K562 (cell line): ENCODE data around the gene CLCN1. TPM values are rescaled to one million over a fixed set of nuclear protein-coding genes. Genes with fewer than 3 reads are reported as not detected.

Experiments used
- ARID2 ChIP-seq: fragments of 450-650 bp; IDR thresholded peaks from 2 replicates; pipeline ENCODE4 v1.6.1; 2017; ENCODE audit warnings: antibody characterized with exemption, mild to moderate bottlenecking
- CHD2 ChIP-seq: IDR thresholded peaks from 2 replicates; pipeline ENCODE4 v1.6.1; 2011; ENCODE audit warnings: low read depth, low read length
- EP300 ChIP-seq: IDR thresholded peaks from 2 replicates; pipeline ENCODE4 v1.6.1; 2012; ENCODE audit warnings: low read length, improper control_type of control experiment
- FOXJ3 ChIP-seq: sonication (generic); formaldehyde crosslinking; IDR thresholded peaks from 2 replicates; pipeline ENCODE4 v1.4.0; 2020; ENCODE audit warnings: mild to moderate bottlenecking, missing genetic modification reagents
- POLR2A ChIP-seq: fragments of 450-650 bp; conservative IDR thresholded peaks from 2 replicates; pipeline ENCODE4 v1.6.1; 2016
- STAT5A ChIP-seq: IDR thresholded peaks from 2 replicates; pipeline ENCODE4 v1.6.1; 2012; ENCODE audit warnings: low read length, inconsistent platforms, borderline replicate concordance
- ZNF263 ChIP-seq: sonication (generic); formaldehyde crosslinking; IDR thresholded peaks from 2 replicates; pipeline ENCODE4 v1.8.0; 2022; ENCODE audit warnings: mild to moderate bottlenecking, missing genetic modification reagents, borderline replicate concordance
- ZNF445 ChIP-seq: fragments of 250-450 bp; sonication (Bioruptor Pico); IDR thresholded peaks from 2 replicates; pipeline ENCODE4 v1.4.0; 2020; ENCODE audit warnings: low read depth, mild to moderate bottlenecking, moderate library complexity
- polyA plus RNA-seq, 8 experiments: library from polyadenylated mRNA; depleted of rRNA in 4 of 8; stranded (reverse) in 5 of 8; unstranded in 3 of 8; fragments of >200 nt; fragmentation: Nextera tagmentation in 2 of 8; fragmentation: Illumina TruSeq in 1 of 8; extraction: Ambion mirVana in 2 of 8; extraction: Trizol in 1 of 8; gene quantifications; 2 replicates each; pipeline versions ENCODE4 v1.2.1 to v1.2.3, GENCODE V29; 2011 to 2014; ENCODE audit warnings: inconsistent platforms in 1 of 8, missing spikeins in 1 of 8
- total RNA-seq, 7 experiments: library from RNA; depleted of rRNA in 6 of 7; stranded (reverse); fragments of >200 nt in 6 of 7; fragmentation: Illumina TruSeq in 2 of 7; extraction: Trizol in 2 of 7; gene quantifications; 2 replicates each; pipeline versions ENCODE4 v1.2.1 to v1.2.3, GENCODE V29; 2011 to 2021; ENCODE audit warnings: low replicate concordance in 1 of 7
- TF ChIP-seq, protein P1 (sequence below), 2 experiments: fragments of 450-650 bp; IDR thresholded peaks; 2 replicates each; pipeline ENCODE4 v1.6.1; 2016; ENCODE audit warnings: mild to moderate bottlenecking in 2 of 2, borderline replicate concordance in 1 of 2, low read depth in 1 of 2, moderate library complexity in 1 of 2
- TF ChIP-seq, protein P2 (sequence below), 2 experiments: fragments of 150-350 bp in 1 of 2; IDR thresholded peaks; 2 replicates each; pipeline ENCODE4 v1.6.1; 2012 to 2016; ENCODE audit warnings: low read depth in 2 of 2, low read length in 2 of 2, mild to moderate bottlenecking in 1 of 2, moderate library complexity in 1 of 2
- TF ChIP-seq, protein P3 (sequence below): sonication (generic); formaldehyde crosslinking; IDR thresholded peaks from 2 replicates; pipeline ENCODE4 v1.8.0; 2023; ENCODE audit warnings: mild to moderate bottlenecking, missing genetic modification reagents
- TF ChIP-seq, protein P4 (sequence below), 3 experiments: IDR thresholded peaks in 2 of 3; conservative IDR thresholded peaks in 1 of 3; 2 replicates each; pipeline ENCODE4 v1.5.1; 2011 to 2012; ENCODE audit warnings: low read length in 3 of 3, mild to moderate bottlenecking in 3 of 3, control low read depth in 2 of 3, improper control_type of control experiment in 1 of 3, inconsistent platforms in 1 of 3, low read depth in 1 of 3, mixed read lengths in 1 of 3, moderate library complexity in 1 of 3; ENCODE audit not compliant: insufficient read depth in 2 of 3

Gene CLCN1
- total and polyA plus RNA-seq, 9 of the 15 experiments (the other 6 are each of a cell fraction or from before 2014, with no cell fraction given): 0.01 to 0.11 (median 0.04) TPM; not detected in 4

DNA sequence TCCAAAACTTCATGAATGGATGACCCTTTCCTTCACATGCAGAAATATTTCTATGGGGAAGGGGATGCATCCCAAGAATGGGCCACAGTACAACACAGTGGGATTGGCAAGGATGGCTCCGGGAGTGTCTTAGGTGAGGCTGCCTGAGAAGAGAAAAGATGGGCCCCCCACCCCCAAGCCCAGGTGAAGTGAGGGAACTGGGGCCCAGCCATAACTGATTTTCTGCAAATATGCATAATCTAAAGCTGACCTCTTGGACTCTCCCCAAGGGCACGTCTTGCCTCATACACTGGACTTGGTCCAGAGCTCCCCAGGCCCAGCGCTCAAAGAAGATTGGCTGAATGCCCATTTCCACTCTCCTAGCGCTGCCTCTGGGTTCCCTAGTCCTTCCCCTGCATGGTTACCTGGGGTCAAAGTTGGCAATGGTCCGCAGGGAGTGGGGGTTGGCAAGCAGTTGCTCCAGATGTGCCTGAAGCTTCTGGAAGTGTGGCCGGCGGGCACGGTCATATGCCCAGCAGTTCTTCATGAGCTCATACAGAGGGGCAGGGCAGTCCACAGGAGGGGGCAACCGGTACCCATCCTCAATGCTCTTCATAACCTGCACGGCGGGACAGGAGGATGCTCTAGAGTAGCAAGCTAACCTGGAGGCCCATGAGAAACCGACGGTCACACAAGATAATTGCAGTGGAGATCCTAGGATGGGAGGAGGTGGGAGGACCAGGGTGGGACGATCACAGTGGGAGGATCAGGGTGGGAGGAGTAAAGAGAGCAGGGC, 77.5 kb downstream of the CLCN1 start (continued):
- TF ChIP-seq, protein P1, sequence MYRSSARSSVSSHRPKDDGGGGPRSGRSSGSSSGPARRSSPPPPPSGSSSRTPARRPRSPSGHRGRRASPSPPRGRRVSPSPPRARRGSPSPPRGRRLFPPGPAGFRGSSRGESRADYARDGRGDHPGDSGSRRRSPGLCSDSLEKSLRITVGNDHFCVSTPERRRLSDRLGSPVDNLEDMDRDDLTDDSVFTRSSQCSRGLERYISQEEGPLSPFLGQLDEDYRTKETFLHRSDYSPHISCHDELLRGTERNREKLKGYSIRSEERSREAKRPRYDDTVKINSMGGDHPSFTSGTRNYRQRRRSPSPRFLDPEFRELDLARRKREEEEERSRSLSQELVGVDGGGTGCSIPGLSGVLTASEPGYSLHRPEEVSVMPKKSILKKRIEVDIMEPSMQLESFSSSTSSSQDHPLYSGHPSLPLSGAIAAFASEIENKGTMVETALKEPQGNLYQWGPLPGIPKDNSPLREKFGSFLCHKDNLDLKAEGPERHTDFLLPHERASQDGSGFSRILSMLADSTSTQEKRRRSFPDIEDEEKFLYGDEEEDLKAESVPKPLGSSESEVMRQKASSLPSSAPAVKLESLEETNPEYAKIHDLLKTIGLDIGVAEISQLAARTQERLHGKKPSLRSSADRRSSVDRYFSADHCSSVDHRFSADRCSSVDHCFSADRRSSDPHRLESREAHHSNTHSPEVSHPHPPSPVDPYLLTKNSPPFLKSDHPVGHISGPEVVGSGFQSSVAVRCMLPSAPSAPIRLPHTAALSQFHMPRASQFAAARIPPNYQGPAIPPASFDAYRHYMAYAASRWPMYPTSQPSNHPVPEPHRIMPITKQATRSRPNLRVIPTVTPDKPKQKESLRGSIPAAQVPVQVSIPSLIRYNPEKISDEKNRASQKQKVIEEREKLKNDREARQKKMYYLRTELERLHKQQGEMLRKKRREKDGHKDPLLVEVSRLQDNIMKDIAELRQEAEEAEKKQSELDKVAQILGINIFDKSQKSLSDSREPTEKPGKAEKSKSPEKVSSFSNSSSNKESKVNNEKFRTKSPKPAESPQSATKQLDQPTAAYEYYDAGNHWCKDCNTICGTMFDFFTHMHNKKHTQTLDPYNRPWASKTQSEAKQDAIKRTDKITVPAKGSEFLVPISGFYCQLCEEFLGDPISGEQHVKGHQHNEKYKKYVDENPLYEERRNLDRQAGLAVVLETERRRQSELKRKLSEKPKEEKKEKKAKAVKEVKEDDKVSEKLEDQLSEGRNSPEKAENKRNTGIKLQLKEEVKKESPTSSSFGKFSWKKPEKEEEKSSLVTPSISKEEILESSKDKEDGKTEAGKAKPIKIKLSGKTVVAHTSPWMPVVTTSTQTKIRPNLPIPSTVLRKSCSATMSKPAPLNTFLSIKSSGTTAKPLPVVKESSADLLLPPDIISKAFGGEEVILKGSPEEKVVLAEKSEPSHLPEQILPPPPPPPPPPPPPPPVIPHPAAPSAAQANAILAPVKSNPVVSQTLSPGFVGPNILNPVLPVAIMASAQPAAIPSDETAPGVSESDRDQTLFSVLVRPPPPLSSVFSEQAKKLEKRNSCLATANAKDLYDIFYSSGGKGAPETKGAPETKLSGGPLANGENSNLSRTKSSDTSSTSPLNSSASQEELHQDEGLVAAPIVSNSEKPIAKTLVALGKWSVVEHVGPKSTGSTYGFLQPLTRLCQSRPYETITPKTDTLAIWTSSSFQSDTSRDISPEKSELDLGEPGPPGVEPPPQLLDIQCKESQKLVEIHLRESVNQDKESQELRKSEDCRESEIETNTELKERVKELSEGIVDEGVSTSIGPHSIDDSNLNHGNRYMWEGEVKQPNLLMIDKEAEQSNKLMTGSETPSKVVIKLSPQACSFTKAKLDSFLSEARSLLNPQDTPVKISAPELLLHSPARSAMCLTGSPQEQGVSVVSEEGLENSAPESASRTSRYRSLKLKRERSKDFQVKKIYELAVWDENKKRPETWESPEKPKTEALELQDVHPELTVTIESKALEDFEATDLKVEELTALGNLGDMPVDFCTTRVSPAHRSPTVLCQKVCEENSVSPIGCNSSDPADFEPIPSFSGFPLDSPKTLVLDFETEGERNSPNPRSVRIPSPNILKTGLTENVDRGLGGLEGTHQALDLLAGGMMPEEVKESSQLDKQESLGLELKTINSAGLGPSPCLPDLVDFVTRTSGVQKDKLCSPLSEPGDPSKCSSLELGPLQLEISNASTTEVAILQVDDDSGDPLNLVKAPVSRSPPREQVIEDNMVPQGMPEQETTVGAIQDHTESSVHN (IDR thresholded peaks at IDR 0.05; ENCODE audit: borderline replicate concordance in 1 of 2, low read depth in 1 of 2): no peak
- TF ChIP-seq, protein P2, sequence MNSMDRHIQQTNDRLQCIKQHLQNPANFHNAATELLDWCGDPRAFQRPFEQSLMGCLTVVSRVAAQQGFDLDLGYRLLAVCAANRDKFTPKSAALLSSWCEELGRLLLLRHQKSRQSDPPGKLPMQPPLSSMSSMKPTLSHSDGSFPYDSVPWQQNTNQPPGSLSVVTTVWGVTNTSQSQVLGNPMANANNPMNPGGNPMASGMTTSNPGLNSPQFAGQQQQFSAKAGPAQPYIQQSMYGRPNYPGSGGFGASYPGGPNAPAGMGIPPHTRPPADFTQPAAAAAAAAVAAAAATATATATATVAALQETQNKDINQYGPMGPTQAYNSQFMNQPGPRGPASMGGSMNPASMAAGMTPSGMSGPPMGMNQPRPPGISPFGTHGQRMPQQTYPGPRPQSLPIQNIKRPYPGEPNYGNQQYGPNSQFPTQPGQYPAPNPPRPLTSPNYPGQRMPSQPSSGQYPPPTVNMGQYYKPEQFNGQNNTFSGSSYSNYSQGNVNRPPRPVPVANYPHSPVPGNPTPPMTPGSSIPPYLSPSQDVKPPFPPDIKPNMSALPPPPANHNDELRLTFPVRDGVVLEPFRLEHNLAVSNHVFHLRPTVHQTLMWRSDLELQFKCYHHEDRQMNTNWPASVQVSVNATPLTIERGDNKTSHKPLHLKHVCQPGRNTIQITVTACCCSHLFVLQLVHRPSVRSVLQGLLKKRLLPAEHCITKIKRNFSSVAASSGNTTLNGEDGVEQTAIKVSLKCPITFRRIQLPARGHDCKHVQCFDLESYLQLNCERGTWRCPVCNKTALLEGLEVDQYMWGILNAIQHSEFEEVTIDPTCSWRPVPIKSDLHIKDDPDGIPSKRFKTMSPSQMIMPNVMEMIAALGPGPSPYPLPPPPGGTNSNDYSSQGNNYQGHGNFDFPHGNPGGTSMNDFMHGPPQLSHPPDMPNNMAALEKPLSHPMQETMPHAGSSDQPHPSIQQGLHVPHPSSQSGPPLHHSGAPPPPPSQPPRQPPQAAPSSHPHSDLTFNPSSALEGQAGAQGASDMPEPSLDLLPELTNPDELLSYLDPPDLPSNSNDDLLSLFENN (IDR thresholded peaks at IDR 0.05; ENCODE audit: low read depth in 2 of 2, low read length in 2 of 2): no peak
- TF ChIP-seq, protein P3, sequence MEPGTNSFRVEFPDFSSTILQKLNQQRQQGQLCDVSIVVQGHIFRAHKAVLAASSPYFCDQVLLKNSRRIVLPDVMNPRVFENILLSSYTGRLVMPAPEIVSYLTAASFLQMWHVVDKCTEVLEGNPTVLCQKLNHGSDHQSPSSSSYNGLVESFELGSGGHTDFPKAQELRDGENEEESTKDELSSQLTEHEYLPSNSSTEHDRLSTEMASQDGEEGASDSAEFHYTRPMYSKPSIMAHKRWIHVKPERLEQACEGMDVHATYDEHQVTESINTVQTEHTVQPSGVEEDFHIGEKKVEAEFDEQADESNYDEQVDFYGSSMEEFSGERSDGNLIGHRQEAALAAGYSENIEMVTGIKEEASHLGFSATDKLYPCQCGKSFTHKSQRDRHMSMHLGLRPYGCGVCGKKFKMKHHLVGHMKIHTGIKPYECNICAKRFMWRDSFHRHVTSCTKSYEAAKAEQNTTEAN: no peak
- TF ChIP-seq ZNF445: no peak
- TF ChIP-seq CHD2: no peak
- no peak for TF ChIP-seq ARID2
- TF ChIP-seq EP300: no peak
- TF ChIP-seq POLR2A: 0 out of 2 replicates have a peak, but pooled peaks have one; percentile 25
- TF ChIP-seq FOXJ3: no peak
- no peak for TF ChIP-seq STAT5A
- TF ChIP-seq ZNF263: peak; percentile 74; the same call in 1 of the 2 replicates
- TF ChIP-seq, protein P4, sequence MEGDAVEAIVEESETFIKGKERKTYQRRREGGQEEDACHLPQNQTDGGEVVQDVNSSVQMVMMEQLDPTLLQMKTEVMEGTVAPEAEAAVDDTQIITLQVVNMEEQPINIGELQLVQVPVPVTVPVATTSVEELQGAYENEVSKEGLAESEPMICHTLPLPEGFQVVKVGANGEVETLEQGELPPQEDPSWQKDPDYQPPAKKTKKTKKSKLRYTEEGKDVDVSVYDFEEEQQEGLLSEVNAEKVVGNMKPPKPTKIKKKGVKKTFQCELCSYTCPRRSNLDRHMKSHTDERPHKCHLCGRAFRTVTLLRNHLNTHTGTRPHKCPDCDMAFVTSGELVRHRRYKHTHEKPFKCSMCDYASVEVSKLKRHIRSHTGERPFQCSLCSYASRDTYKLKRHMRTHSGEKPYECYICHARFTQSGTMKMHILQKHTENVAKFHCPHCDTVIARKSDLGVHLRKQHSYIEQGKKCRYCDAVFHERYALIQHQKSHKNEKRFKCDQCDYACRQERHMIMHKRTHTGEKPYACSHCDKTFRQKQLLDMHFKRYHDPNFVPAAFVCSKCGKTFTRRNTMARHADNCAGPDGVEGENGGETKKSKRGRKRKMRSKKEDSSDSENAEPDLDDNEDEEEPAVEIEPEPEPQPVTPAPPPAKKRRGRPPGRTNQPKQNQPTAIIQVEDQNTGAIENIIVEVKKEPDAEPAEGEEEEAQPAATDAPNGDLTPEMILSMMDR (IDR thresholded peaks at IDR 0.05 in 2 of 3, conservative IDR thresholded peaks at IDR 0.05 in 1 of 3; ENCODE audit: insufficient read depth in 2 of 3, low read depth in 1 of 3, low read length in 3 of 3): no peak
